GM21619 (cell line): Measurements from ENCODE around the gene SLC3A2.

ENCODE experiments used
- ATAC-seq: cut with Tn5 transposase; IDR thresholded peaks from one replicate; pipeline ENCODE4 v1.9.1; 2021; ENCODE audit not compliant: unreplicated experiment

SLC3A2 gene

GRCh38 chr11:62880231-62880802 is 379 bp upstream of the SLC3A2 start:
- peak; percentile 7 for ATAC-seq

GRCh38 chr11:62881579-62882430 is 1.1 kb downstream of the SLC3A2 start:
- peak; percentile 41 for ATAC-seq

GRCh38 chr11:62882431-62882749 is 1.7 kb downstream of the SLC3A2 start:
- no peak for ATAC-seq

GRCh38 chr11:62882788-62883501 is 2.2 kb downstream of the SLC3A2 start:
- ATAC-seq, result no peak

- ATAC-seq, result no peak
These were observed 3.0 kb downstream of the SLC3A2 start for GRCh38 chr11:62883673-62884072.

GRCh38 chr11:62885137-62885750 is 4.5 kb downstream of the SLC3A2 start:
- no peak for ATAC-seq

- no peak for ATAC-seq
These were observed 7.7 kb downstream of the SLC3A2 start for GRCh38 chr11:62888406-62888805.

GRCh38 chr11:62889126-62889483 is 8.4 kb downstream of the SLC3A2 start:
- ATAC-seq, result no peak

- no peak for ATAC-seq
These were observed 9.1 kb downstream of the SLC3A2 start for GRCh38 chr11:62889484-62890437.

- no peak for ATAC-seq
These were observed 11.6 kb downstream of the SLC3A2 start for GRCh38 chr11:62892077-62892922.

- ATAC-seq, result no peak
These were observed 14.8 kb downstream of the SLC3A2 start for GRCh38 chr11:62895501-62895900.

GRCh38 chr11:62896049-62896448 is 15.4 kb downstream of the SLC3A2 start:
- ATAC-seq, result no peak

- no peak for ATAC-seq
These were observed 16.6 kb downstream of the SLC3A2 start for GRCh38 chr11:62897311-62897710.

GRCh38 chr11:62898027-62898426 is 17.3 kb downstream of the SLC3A2 start:
- no peak for ATAC-seq

- no peak for ATAC-seq
These were observed 22.2 kb downstream of the SLC3A2 start for GRCh38 chr11:62902932-62903331.

GRCh38 chr11:62905296-62905695 is 24.6 kb downstream of the SLC3A2 start:
- ATAC-seq, result no peak

- ATAC-seq, result no peak
These were observed 25.3 kb downstream of the SLC3A2 start for GRCh38 chr11:62905927-62906531.

- no peak for ATAC-seq
These were observed 27.9 kb downstream of the SLC3A2 start for GRCh38 chr11:62908468-62909072.
